H1 (cell line): ENCODE data around the gene GNAI2. TPM values are rescaled to one million over a fixed set of nuclear protein-coding genes. Genes with fewer than 3 reads are reported as not detected.

Source experiments
- RAD21 ChIP-seq, 2 experiments: IDR thresholded peaks in 1 of 2; conservative IDR thresholded peaks in 1 of 2; 2 replicates each; pipeline ENCODE4 v1.6.1; 2011; ENCODE audit warnings: low read depth in 2 of 2, low read length in 2 of 2, improper control_type of control experiment in 1 of 2, inconsistent platforms in 1 of 2, mild to moderate bottlenecking in 1 of 2, moderate library complexity in 1 of 2
- polyA plus RNA-seq, 7 experiments: library from polyadenylated mRNA; depleted of rRNA in 3 of 7; stranded (reverse) in 5 of 7; unstranded in 2 of 7; fragments of >200 nt in 5 of 7; fragments of 200-250 nt in 2 of 7; gene quantifications; 1 replicate in 5 of 7; 2 replicates in 1 of 7; 4 replicates in 1 of 7; pipeline versions ENCODE4 v1.2.1 to v1.2.3, GENCODE V29; 2011 to 2013; ENCODE audit warnings: missing spikeins in 2 of 7, mixed read lengths in 2 of 7
- total RNA-seq: library from RNA; stranded (reverse); fragmentation: NEBNext Ultra II Directional; extraction: Animal tissue kit (Norgen Biotek cat#: 25700); gene quantifications from 2 replicates; pipeline ENCODE4 v1.2.1, GENCODE V29; 2021

The GNAI2 gene
- total and polyA plus RNA-seq, 2 of the 8 experiments (the other 6 are each of a cell fraction or from before 2014, with no cell fraction given) = 168 to 539 TPM

DNA sequence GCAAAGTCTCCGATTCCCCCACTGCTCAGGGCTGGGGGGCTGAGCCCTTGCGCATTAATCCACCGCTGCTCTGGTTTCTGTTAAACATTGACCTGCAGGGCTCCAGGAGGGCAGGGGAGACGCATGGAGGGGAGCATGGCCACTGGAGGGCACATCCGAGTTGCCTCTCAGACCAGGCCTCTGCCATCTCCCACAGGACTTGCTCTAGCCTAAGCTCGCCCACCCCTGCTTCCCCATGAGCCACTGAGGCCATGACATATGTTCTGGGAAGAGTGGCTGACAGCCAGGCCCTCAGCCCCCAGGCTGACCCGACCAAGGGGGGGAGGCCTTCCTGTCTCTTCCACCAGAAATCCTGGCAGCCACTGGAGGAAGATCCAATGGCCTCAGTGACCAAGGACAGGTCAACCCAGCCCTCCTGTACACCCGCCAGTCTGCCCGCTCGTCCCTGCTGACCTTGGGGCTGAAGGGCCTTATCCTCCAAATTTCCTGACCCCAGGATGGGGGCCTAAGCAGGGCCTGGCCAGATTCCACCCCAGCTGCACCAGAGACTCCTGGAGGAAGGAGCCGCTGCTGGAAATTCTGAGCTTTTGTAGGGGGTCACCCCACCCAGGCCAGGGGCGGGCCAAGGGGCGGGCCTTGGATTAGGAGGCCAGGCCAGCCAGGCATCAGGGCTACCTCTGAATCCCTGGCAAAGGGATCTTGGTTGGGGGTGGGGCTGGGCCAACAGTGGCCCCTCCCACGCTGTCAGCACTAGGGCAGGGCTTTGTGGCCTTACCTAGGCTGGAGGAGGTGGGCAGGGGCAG is 67.2 kb downstream of the GNAI2 start, which contains the start of gene HYAL1 (continued):
- TF ChIP-seq RAD21 (IDR thresholded peaks at IDR 0.05 in 1 of 2, conservative IDR thresholded peaks at IDR 0.05 in 1 of 2; ENCODE audit: low read depth in 2 of 2, low read length in 2 of 2) = peak; percentile 25 to 53; a peak in 3 of 4 replicates
